ENCODE measurements around the gene NMT1.

NMT1 gene

GRCh38 chr17:45138911-45139532 lies 77.9 kb downstream of the NMT1 start:
- DNase-seq: no peak

- DNase-seq: no peak
Observed at GRCh38 chr17:45139533-45139920, 78.4 kb downstream of the NMT1 start.

GRCh38 chr17:45143094-45143670 lies 82.1 kb downstream of the NMT1 start:
- no peak for DNase-seq

- DNase-seq: peak; percentile 21
Observed at GRCh38 chr17:45143767-45144198, 82.7 kb downstream of the NMT1 start.

GRCh38 chr17:45144199-45145034 lies 83.3 kb downstream of the NMT1 start:
- DNase-seq: peak; percentile 18

GRCh38 chr17:45145035-45145389 lies 83.9 kb downstream of the NMT1 start:
- no peak for DNase-seq

- DNase-seq: no peak
Observed at GRCh38 chr17:45146166-45146565, 85.0 kb downstream of the NMT1 start.

GRCh38 chr17:45146592-45146889 lies 85.4 kb downstream of the NMT1 start:
- DNase-seq: no peak

- DNase-seq: peak; percentile 78
Observed at GRCh38 chr17:45146890-45147580, 85.9 kb downstream of the NMT1 start.

- DNase-seq: peak; percentile 87
Observed at GRCh38 chr17:45147581-45148182, 86.6 kb downstream of the NMT1 start.

- peak; percentile 99 for DNase-seq
Observed at GRCh38 chr17:45148183-45149036, 87.3 kb downstream of the NMT1 start, which contains the start of gene HEXIM1. Gene HEXIM1, plus strand, starts transcription at chr17:45148475. Its CDS starts 716 bp downstream, at chr17:45149191.

- DNase-seq: peak; percentile 88
Observed at GRCh38 chr17:45149037-45149668, 88.0 kb downstream of the NMT1 start.

- DNase-seq: peak; percentile 56
Observed at GRCh38 chr17:45149669-45150664, 88.8 kb downstream of the NMT1 start.

GRCh38 chr17:45150911-45151809 lies 90.0 kb downstream of the NMT1 start:
- no peak for DNase-seq

- no peak for DNase-seq
Observed at GRCh38 chr17:45155029-45155428, 93.9 kb downstream of the NMT1 start.

GRCh38 chr17:45155483-45155882 lies 94.4 kb downstream of the NMT1 start:
- DNase-seq: no peak

- no peak for DNase-seq
Observed at GRCh38 chr17:45156242-45156641, 95.1 kb downstream of the NMT1 start.
